Activated CD8-positive, alpha-beta memory T cell treated with anti-CD3 and anti-CD28 coated beads for 48 hours (primary cell): Measurements from ENCODE around the gene BTN1A1.

Experiments
- DNase-seq, 3 experiments: peaks; one replicate each; pipeline ENCODE4 v3.0.0-alpha.2; 2020; ENCODE audit warnings: low read depth in 2 of 3, low spot score in 2 of 3

Gene BTN1A1

DNA sequence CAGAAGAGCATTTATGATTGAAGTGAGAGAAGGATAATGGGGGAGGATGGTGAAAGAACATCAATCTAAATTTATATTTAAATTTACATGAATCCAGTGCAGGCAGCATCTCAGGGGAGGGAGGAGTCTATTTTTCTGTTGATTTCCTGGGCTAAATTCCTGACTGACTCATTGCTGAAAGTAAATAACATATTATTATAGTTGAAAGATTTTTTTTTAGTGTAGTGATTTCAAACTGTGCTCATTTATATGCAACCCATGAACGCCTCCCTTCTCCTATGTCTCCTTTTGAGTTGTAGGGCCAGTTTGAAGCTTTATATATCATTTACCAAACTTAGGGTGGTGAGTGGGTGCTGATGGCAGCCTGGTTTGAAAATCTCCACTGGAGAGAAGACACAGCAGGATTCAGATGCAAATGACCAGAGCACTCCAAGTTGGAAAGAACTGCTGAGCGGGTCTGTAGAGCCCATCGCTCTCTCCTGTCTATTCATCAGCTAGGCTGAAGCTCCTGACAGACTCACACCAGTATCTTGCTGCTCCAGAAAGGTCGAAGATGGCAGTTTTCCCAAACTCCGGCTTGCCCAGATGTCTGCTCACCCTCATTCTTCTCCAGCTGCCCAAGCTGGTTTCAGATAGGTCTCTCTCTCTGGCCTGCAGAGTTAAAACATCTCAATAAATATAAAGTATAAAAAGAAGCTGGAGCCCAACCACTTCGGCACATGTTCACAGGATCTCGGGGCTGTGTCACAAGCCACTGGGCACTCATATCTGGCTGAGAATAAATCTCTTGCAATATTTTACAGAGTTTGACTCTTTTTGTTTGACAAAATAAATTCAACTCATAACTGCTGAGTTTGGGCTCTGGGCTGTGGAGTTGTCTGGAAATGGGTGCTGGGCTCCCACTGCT lies 24.0 kb upstream of the BTN1A1 start:
- no peak for DNase-seq

DNA sequence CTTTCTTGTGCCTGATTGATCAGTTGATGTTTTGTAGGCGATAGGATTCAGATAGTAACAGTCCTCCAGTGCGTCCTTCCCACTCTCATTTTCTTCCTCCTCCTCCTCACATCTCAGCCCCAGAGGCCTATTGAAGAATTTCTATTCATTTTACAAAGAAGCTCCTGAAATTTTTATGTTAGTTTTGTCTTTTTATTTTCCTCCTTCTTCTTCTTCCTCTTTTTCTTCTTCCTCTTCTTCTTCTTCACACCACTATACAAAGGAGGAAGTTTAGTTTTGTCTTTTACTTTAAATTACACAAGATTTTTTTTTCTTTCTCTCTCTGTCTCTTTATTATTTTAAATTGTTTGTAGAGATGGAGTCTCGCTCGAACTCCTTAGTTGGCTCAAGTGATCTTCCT lies 23.2 kb upstream of the BTN1A1 start:
- DNase-seq, result no peak

DNA sequence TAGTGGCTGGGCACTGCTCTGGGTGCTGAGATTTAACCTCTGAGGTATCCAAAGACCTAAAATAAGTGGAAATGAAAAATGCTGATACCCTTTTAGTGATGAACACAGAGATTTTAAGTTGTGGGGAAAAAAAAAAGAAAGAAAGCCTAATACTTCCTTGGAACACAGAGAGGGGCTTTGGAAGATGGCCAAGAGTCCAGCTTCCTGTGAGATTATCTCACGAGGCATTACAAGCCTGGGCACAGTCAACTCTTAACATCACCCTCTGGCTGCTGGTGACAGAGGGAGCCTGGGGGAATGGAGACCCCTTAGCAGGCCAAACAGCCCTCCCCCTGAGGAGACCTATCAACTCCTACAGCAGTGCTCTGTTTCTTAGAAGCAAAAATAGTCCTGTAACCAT lies 22.7 kb upstream of the BTN1A1 start:
- DNase-seq, result no peak

DNA sequence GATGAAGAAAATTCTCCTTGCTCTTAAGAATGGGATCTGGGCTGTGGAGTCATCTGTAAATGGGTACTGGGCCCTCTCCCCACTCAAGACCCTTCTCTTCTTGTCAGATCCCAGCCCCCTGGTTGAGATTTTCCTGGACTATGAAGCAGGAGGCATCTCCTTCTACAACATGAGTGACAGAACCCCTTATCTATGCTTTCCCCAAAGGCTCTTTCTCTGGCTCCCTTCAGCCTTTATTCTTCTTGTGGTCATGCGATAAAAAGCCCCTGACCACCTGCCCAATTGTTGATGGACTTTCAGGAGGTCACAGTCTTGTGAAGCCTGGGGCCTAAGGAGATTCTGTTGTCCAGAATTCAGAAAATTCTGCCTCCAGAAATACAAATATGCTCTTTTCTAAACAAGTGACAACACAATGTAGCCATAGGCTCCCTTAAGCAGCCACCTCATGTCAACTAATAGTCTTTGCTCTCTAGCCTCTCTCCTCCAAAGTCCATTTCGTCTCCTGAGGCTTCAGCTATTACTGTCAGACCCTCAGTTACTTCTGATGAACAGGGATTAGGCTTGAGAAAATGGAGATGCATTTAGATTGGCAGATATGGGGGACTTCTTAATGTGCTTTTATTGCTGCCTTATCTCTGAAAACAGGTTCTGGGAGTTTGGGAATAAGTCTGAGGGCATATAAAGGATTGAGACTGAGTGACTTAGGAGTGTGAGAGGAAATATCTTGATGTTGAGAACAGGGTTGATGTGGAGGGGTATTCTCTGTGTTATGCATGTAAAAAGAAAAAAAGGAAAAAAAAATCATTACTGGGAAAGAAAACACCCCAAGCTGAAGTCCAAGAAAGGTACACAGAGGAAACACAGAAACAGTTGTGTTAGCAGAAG lies 21.8 kb upstream of the BTN1A1 start:
- no peak for DNase-seq

DNA sequence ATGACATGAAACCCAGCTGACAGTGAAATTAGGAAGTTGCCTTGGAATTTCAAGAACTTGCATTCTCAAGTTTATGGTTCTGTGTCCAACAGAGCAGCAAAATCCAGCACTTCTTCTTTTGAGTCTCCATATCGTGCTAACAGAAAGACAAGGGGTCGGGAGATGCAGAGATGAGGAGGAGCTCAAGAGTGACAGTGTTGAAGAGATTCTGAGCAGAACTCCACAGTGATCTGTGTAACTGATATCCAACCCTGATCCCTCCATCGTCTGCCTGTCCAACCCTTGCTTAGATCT lies 21.2 kb upstream of the BTN1A1 start:
- DNase-seq, result no peak

DNA sequence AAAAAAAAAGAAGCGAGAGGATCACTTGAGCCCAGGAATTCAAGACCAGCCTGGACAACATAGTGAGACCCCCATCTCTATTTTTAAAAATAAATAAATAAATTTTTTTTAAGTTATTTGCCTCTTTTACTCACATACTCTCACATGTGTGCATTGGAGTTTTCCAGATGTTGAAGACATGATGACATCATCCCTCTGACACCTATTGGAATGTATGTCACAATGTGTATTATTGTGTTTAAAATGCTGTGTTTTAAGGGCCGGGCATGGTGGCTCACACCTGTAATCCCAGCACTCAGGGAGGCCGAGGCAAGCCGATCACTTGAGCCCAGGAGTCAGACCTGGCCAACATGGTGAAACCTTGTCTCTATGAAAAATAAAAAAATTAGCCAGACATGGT lies 17.8 kb upstream of the BTN1A1 start:
- no peak for DNase-seq

DNA sequence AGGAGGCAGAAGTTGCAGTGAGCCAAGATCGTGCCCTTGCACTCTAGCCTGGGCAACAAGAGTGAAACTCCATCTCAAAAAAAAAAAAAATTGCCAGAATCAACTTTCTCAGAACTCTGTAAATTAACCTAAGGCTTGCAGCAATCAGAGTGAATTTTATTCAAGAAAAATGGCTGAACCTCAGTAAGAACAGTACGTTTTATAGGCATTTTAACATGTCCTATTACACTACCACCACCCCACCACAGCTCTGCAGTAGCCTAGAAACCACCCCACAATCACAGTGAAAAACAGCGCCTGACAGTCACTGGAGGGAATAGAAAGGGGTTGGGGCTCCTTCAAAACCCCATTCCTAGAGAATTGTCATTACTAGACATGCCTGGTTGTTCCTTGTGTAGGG lies 16.4 kb upstream of the BTN1A1 start:
- DNase-seq, result no peak

DNA sequence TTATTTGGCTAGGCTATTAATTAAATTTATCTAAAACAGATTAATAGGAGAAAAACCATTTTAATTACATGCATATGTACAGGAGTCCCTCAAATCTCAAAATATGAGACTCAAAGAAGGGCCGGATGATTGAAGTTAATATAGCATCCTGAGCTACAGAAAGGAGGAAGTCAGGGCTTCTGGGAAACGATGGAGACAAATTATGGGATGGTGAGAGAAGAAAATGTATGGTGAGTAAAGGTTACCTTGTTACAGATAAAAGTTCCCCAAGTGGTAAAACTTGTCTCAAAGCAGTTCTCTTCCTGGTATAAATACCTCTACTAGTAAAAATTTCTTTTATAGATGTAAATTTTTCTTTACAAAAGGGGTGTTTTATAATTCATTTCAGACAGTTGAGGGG lies 15.9 kb upstream of the BTN1A1 start:
- no peak for DNase-seq

DNA sequence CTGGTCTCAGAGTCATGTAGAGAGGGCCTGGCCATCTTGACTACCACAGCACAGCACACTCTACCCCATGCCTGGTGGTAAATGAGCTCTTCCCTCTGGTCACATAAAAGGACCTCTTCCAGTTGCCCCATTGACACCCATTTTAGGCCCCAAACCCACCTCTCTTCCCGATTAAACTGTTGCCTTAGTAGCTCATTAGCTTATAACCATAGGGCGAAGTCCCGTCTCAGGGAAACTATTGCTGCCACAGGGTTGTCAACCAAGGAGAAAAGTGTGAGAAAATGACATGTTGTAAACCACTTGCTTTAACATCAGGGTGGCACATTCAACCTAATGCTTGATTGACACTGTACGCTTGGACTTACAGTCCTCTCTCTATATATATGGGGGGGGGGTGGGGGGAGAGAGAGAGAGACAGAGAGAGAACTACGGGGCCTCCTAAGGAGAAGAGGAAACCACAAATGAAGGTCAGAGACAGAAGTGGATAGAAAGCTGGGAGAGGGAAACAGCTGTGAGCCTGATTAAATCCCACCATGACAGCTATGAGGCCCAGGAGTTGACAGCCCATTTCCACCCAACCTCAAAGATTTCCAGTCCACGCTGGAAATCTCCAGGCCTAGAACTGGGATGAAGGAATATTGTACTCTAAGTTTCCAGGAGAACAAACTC lies 14.9 kb upstream of the BTN1A1 start:
- DNase-seq, result no peak

DNA sequence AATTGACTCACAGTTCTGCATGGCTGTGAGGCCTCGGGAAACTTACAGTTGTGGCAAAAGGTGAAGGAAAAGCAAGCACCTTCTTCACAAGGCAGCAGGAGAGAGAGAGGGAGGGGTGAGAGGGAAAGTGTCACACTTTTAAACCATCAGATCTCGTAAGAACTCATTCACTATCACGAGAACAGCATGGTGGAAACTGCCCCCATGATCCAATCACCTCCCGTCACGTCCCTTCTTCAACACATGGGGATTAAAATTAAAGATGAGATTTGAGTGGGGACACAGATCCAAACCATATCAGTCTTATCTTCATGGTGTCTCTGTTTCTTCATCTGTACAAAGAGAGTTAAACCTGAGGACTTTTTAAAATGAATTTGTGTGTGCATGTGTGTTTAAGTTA lies 13.7 kb upstream of the BTN1A1 start:
- DNase-seq, result no peak

DNA sequence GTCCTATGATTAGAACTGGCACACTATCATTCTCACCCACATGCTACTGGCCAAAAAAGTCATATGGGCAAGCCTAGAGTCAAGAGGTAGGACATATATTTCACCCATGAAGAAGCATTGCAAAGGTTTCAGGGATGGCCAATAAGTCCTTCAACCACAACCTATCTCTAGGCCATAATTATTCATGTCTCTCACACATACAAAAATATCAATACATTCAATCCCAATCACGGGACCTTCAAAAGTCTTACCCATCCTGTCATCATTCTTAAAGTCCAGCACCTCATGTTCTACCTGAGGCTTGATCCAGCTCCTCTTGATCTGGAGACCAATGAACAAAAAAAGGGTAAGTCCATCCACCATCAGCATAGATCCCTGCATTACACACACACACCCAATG lies 12.6 kb upstream of the BTN1A1 start:
- DNase-seq, result no peak

DNA sequence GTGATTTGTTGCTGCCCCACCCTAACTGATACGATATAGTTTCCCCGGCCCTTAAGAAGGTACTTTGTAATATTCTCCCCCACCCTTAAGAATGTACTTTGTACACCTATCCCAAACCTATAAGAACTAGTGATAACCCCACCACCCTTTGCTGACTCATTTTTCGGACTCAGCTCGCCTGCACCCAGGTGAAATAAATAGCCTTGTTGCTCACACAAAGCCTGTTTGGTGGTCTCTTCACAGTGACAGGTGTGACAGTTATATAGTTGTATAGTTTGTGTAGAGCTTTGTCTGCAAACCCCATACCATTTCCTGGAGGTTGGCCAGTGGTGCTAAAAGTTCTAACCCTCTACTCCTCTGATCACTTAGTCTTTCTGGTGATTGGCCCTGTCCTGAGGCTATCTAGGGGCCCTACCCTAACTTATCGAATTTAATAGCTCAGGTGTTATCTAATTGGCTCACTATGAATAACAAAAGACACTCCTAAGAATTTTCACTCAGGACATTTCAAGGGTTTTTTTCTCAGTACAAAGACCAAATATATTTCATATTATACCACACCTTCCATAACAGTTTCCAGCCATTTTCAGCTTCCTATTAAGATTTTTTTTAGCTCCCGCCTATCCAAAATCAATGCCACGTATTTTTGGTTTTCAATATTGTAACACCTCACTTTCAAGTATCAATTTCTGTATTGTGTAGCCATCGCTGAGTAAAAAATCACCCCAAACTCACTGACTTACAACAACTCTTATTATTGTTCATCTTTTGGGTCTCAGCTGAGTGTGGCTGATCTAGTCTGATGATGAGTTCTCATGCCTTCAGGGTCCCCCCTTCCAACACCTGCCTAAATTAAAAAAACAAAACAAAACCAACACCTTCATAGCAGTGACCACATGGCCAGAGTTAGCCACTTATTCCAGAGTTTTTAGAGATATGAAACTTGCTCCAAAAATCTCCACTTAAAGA lies 9.8 kb upstream of the BTN1A1 start:
- no peak for DNase-seq

DNA sequence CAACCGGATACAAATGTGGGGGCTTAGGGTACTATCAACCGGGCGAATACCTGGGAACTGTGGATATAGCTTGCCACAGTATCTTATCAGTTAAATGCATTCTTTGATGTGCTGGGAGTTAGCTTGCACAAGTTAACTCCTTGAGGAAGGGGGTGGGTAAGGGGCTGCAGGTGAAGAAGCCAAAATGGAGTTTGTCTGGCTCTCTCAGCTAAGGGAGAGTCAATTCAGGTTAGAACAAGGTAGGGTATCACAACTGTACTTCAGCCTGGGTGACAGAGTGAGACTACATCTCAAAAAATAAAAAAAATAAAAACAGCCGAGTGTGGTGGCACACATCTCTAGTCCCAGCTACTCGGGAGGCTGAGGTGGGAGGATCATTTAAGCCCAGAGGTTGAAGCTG lies 8.5 kb upstream of the BTN1A1 start:
- DNase-seq, result no peak

DNA sequence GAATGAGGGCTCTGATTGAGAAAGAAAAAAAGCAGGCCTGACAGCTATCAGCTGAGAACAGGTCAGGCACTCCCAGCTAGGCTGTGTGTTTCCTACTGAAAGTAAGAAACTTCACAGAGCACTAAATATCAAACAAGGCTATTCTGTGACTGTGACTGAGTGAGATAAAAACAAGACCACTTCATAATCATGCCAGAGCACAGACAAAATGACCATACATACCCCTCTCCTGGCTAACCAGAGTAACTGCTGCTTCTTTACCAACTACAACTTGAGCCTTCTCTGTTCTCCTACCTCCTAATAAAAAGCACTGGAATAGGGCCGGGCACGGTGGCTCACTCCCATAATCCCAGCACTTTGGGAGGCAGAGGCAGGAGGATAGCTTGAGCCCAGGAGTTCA lies 6.8 kb upstream of the BTN1A1 start:
- DNase-seq, result no peak

DNA sequence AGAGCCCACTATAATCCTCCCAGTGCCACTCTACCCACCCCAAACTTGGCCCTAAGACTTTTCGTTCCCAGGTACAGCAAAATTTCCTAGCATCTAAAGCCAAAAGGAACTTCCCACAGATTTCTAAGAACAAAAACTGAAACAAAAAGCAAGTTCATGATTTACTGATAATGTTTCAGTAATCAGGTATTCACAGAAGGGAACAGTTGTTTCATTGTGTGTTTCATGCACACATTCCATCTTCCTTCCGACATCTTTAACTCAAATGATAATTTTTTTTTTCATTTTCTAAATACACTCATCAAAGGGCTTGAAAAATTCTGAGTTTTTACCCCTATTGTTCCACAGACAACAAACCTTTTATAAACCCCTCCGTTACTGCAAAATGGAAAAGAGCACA lies 6.0 kb upstream of the BTN1A1 start:
- DNase-seq, result no peak

DNA sequence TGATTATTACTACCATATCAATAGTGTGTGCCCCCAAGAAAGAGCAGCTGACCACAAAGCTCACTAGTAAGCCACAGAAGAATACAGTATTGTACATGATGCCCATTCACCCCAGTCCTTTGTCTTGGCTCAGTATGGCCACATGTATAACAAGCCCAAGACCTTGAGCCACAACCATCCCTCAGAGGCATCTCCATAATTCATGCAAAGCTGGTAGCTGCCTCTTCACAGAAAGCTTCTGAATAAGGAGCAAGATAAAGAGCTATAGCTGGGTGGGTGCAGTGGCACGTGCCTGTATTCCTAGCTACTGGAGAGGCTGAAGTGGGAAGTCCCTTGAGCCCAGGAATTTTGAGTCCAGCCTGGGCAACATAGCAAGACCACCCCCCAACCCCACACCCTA lies 4.8 kb upstream of the BTN1A1 start:
- DNase-seq, result no peak

DNA sequence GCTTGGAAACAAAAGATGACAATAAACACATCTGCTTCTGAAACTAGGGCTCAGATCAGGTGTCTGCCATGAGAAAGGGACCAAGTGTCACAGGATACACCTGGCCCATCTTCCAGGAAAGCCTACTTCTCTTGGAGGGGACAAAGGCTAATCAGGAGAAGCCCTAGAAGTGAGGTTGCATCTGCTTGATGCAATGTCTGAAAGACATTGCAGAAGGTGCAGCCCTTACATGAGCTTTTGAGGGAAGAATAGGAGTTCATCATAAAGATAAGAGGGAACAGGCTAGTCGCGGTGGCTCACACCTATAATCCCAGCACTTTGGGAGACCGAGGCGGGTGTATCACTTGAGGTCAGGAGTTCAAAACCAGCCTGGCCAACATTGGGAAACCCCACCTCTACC lies 2.5 kb upstream of the BTN1A1 start:
- no peak for DNase-seq

DNA sequence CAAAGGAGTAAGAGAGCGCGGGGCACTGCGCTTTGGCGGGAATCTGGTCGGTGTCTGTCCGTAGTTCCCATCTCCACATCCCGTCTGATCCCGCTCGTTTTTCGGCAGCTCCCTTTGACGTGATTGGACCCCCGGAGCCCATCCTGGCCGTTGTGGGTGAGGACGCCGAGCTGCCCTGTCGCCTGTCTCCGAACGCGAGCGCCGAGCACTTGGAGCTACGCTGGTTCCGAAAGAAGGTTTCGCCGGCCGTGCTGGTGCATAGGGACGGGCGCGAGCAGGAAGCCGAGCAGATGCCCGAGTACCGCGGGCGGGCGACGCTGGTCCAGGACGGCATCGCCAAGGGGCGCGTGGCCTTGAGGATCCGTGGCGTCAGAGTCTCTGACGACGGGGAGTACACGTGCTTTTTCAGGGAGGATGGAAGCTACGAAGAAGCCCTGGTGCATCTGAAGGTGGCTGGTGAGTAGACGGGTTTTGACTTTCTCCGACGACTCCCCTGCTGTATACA lies 1.4 kb downstream of the BTN1A1 start:
- peak in 1 of 3 experiments; percentile 8 for DNase-seq

DNA sequence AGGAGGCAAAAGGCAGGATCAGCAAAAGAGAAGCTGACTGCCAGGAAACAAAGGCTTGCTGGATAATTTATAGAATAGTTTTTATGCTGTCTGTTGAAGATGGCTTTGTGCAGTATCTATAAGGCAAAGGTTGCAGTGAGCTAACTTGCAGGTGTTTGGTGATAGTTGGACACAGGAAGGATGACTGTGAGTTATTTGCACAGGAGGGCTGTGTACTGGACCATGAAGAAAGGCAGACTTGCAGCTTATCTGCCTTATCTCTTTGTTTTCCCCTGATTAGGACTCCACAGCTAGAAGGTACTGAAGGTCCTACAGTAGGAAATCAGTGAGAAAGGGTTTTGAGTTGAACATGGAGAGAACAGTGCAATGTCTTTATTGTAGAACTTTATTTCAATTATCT lies 2.1 kb downstream of the BTN1A1 start:
- DNase-seq, result no peak

DNA sequence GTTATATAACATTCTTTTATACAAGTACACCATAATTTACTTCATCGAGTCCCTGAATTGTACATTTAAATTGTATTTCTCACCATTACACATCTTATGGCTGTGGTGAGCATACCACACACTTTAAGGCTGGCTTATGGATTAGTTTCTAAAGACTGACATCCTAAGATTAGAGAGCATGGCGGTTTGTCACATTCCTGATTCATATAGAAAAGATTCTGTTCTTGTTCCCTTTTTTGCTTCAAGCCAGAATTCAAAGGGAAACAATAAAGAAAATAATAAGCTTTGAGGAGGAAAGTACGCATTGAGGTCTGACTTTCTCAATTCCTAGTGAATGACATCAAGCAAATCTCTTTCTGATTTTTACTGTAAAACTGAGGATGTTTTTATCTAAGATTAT lies 2.5 kb downstream of the BTN1A1 start:
- no peak for DNase-seq

DNA sequence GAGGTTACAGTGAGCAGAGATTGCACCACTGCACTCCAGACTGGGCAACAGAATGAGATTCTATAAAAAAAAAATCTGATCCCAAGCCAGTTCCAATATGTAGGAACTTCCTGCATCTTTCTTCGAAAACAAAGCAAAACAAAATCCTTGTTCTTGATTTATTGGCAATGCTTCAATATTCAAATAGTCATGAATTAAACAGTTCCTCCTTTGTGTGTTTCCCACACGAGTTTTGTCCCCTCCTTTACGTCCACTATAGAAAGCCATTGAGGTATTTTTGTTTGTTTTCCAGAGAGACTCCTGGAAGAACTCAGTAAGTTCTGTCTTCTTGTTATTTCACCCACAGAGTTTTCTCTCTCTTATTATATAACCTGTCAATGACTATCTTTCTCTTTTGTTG lies 7.6 kb downstream of the BTN1A1 start:
- DNase-seq, result no peak
